SK-N-SH treated with all-trans-retinoic acid at 6 μM for 48 hours (cell line): ENCODE data around the gene ELFN1.

Experiments used
- CSRNP3 ChIP-seq: fragments of 250-450 bp; sonication (Bioruptor Pico); IDR thresholded peaks from 2 replicates; pipeline ENCODE4 v1.5.1; 2021; ENCODE audit warnings: mild to moderate bottlenecking, moderate library complexity
- ESRRG ChIP-seq: fragments of 250-450 bp; sonication (Bioruptor Pico); IDR thresholded peaks from 2 replicates; pipeline ENCODE4 v1.6.1; 2021; ENCODE audit warnings: mild to moderate bottlenecking
- GLIS3 ChIP-seq: fragments of 250-450 bp; sonication (Bioruptor Pico); IDR thresholded peaks from 2 replicates; pipeline ENCODE4 v1.5.0; 2020; ENCODE audit warnings: mild to moderate bottlenecking, moderate library complexity
- OSR1 ChIP-seq: fragments of 250-450 bp; sonication (Bioruptor Pico); IDR thresholded peaks from 2 replicates; pipeline ENCODE4 v1.8.0; 2022; ENCODE audit warnings: moderate library complexity, mild to moderate bottlenecking, inconsistent platforms
- PATZ1 ChIP-seq: fragments of 250-450 bp; sonication (Bioruptor Pico); IDR thresholded peaks from 2 replicates; pipeline ENCODE4 v1.8.0; 2020; ENCODE audit warnings: mild to moderate bottlenecking, moderate library complexity, borderline replicate concordance
- RARB ChIP-seq: fragments of 250-450 bp; sonication (Bioruptor Pico); IDR thresholded peaks from 2 replicates; pipeline ENCODE4 v1.8.0; 2021; ENCODE audit warnings: mild to moderate bottlenecking, moderate library complexity
- TCF4 ChIP-seq: fragments of 250-450 bp; sonication (Bioruptor Pico); IDR thresholded peaks from 2 replicates; pipeline ENCODE4 v1.8.0; 2021; ENCODE audit warnings: mild to moderate bottlenecking, moderate library complexity, borderline replicate concordance
- ZC3H10 ChIP-seq: fragments of 250-450 bp; sonication (Bioruptor Pico); IDR thresholded peaks from 2 replicates; pipeline ENCODE4 v1.5.1; 2021; ENCODE audit warnings: mild to moderate bottlenecking, moderate library complexity
- ZFP30 ChIP-seq: fragments of 450-650 bp; formaldehyde crosslinking; IDR thresholded peaks from 2 replicates; pipeline ENCODE4 v1.5.0; 2022; ENCODE audit warnings: mild to moderate bottlenecking, moderate library complexity
- ZNF70 ChIP-seq: fragments of 450-650 bp; formaldehyde crosslinking; IDR thresholded peaks from 2 replicates; pipeline ENCODE4 v1.5.0; 2020; ENCODE audit warnings: mild to moderate bottlenecking, moderate library complexity

DNA sequence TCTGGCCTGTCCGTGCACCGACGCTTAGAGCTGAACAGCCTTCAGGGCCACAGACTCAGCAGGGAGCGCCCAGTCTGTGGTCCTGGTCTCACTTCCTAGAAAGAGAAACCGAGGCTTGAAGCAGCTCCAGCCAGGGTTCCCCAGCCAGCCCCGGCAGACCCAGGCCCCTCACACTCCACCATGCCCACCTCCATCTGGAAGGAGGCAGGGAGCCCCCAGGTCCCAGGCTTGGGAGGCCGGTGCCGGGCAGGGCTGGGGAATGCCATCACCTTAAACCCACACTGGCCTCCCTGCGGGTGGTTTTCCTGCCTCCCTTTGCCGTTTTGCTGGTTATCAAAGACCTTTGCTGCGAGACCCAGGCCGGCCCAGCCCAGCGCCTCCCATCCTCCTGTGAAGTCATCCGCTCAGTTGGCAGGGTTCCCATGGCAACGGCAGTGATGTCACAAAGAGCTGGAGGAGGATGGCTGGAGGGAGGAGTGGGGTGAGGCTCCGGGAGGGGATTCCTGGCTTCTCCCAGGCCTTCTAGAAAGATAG is 24.0 kb downstream of the ELFN1 start:
- TF ChIP-seq GLIS3 (CRISPR knock-in tag), result no peak
- no peak for TF ChIP-seq OSR1 (CRISPR knock-in tag)
- no peak for TF ChIP-seq RARB
- no peak for TF ChIP-seq ZFP30 (CRISPR knock-in tag)
- no peak for TF ChIP-seq ESRRG (CRISPR knock-in tag)
- TF ChIP-seq PATZ1 (CRISPR knock-in tag), result no peak
- no peak for TF ChIP-seq TCF4 (CRISPR knock-in tag)
- peak; percentile 96 for TF ChIP-seq ZNF70 (CRISPR knock-in tag)
- TF ChIP-seq CSRNP3, result no peak
- no peak for TF ChIP-seq ZC3H10 (CRISPR knock-in tag)
